SK-N-MC (cell line): ENCODE results near the gene TOX2.
A peak's percentile ranks its signal among the peaks of the same experiment; 100 is the strongest.

Source experiments
- DNase-seq: peaks from one replicate; pipeline ENCODE4 v3.0.0-alpha.2; 2011; ENCODE audit warnings: low read depth, low spot score
- H3K27ac ChIP-seq: fragments of 200-600 bp; sonication (generic); 2 replicates; pipeline ENCODE4 v1.5.1; 2016; ENCODE audit warnings: mixed run types
- H3K36me3 ChIP-seq: fragments of 200-600 bp; sonication (generic); 2 replicates; pipeline ENCODE4 v1.6.1; 2017; ENCODE audit warnings: antibody characterized with exemption, low read length, mixed read lengths; ENCODE audit not compliant: insufficient read depth
- H3K4me3 ChIP-seq: fragments of 200-600 bp; sonication (generic); 2 replicates; pipeline ENCODE4 v1.5.1; 2016
- H3K9ac ChIP-seq: fragments of 200-600 bp; sonication (generic); 2 replicates; pipeline ENCODE4 v1.8.0; 2017; ENCODE audit warnings: mixed run types, mixed read lengths; ENCODE audit not compliant: insufficient read length
- H3K9me3 ChIP-seq: fragments of 200-600 bp; sonication (generic); 2 replicates; pipeline ENCODE4 v1.6.1; 2017; ENCODE audit warnings: low read depth, mild to moderate bottlenecking, antibody characterized with exemption, low read length, moderate library complexity, mixed read lengths
- EZH2 ChIP-seq: fragments of 200-600 bp; sonication (generic); IDR thresholded peaks from one replicate; pipeline ENCODE4 v1.6.1; 2017; ENCODE audit warnings: antibody characterized with exemption
- FOXP2 ChIP-seq: optimal IDR thresholded peaks from 2 replicates; pipeline ENCODE3; 2011; ENCODE audit warnings: mild to moderate bottlenecking, moderate library complexity; ENCODE audit not compliant: insufficient read depth; ENCODE audit errors: extremely low read length, control extremely low read depth
- POLR2AphosphoS5 ChIP-seq: IDR thresholded peaks from 2 replicates; pipeline ENCODE4 v1.6.1; 2012; ENCODE audit warnings: mild to moderate bottlenecking, low read depth, low read length, borderline replicate concordance

Gene TOX2

GRCh38 chr20:43957392-43957791 is 42.7 kb downstream of the TOX2 start:
- no peak overlapping the region for H3K4me3 ChIP-seq
- no peak overlapping the region for H3K27ac ChIP-seq
- TF ChIP-seq FOXP2, result no peak
- no peak for TF ChIP-seq EZH2
- no peak for DNase-seq
- no peak overlapping the region for H3K9ac ChIP-seq
- no peaks in the 10 kb centered on the region; the same call in 1 of the 2 replicates for H3K9me3 ChIP-seq
- H3K36me3 ChIP-seq, result peaks cover 16% of the 10 kb centered on the region

GRCh38 chr20:43958626-43959025 is 44.0 kb downstream of the TOX2 start:
- Histone ChIP-seq H3K36me3 (peaks cover 16% of the 10 kb centered on the region), H3K4me3 (no peak overlapping the region), H3K9me3 (no peaks in the 10 kb centered on the region; the same call in 1 of the 2 replicates), H3K27ac (0 out of 2 replicates have a peak overlapping the region, but pooled peaks have one; percentile 40), H3K9ac (no peak overlapping the region)
- TF ChIP-seq FOXP2, result no peak
- TF ChIP-seq POLR2AphosphoS5, result no peak
- TF ChIP-seq EZH2, result no peak
- no peak for DNase-seq

DNA sequence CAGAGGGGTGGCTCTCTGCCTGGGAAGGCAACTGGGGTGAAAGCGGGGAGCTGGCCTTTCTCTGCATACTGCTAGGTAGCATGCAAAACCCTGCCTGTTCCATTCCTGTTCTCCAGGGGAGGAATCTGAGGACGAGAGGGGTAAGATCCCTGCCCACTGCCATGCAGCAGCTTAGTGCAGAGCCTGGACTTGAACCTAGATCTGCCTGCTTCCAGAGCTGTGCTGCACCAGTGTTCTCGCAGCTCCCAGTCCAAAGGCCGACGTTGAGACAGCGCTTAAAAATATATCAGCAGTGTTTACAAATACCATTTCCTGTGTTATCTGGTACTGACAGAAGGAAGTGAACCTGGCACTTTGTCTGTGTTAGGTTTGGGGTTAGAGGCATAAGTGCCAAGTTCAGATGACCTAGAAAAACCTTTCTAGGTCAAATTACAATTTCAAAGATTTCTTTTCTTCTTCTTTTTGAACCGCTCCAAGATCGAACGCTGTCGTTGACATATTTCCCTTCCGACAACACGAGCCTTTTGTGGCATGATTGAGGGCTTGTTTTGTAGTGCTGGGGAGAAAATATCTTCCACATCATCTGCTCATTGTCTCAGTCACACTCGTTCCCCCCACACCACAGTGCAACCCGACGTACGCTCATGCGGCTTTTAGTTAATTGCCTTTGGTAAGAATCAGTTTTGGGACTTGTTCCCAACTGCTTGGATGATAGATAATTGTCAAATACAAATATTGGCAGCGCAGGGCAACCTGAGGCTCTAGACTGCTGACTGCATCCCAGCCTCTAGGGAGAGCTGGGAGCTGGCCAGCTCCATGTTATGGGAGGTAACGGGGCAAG is 44.6 kb downstream of the TOX2 start:
- Histone ChIP-seq H3K9ac (no peak overlapping the region), H3K9me3 (no peaks in the 10 kb centered on the region; the same call in 1 of the 2 replicates), H3K4me3 (no peak overlapping the region), H3K27ac (0 out of 2 replicates have a peak overlapping the region, but pooled peaks have one; percentile 40), H3K36me3 (peaks cover 16% of the 10 kb centered on the region)
- TF ChIP-seq FOXP2 (no peak), POLR2AphosphoS5 (no peak), EZH2 (no peak)
- no peak for DNase-seq

- Histone ChIP-seq H3K9me3 (no peaks in the 10 kb centered on the region; the same call in 1 of the 2 replicates), H3K9ac (no peak overlapping the region), H3K36me3 (peaks cover 16% of the 10 kb centered on the region), H3K4me3 (no peak overlapping the region), H3K27ac (no peak overlapping the region)
- no peak for DNase-seq
- TF ChIP-seq FOXP2, result no peak
- no peak for TF ChIP-seq POLR2AphosphoS5
- no peak for TF ChIP-seq EZH2
Observed at GRCh38 chr20:43959920-43960227, 45.2 kb downstream of the TOX2 start.

- no peak for TF ChIP-seq EZH2
- no peak for TF ChIP-seq POLR2AphosphoS5
- no peak for TF ChIP-seq FOXP2
- Histone ChIP-seq H3K9ac (no peak overlapping the region), H3K36me3 (peaks cover 16% of the 10 kb centered on the region), H3K9me3 (no peaks in the 10 kb centered on the region; the same call in 1 of the 2 replicates), H3K4me3 (no peak overlapping the region), H3K27ac (no peak overlapping the region)
- DNase-seq, result no peak
Observed at GRCh38 chr20:43960231-43960630, 45.6 kb downstream of the TOX2 start.

- H3K9ac ChIP-seq, result no peak overlapping the region
- no peak overlapping the region for H3K27ac ChIP-seq
- no peak for TF ChIP-seq EZH2
- no peak for TF ChIP-seq FOXP2
- no peak for TF ChIP-seq POLR2AphosphoS5
Observed at GRCh38 chr20:43961116-43961515, 46.5 kb downstream of the TOX2 start.

DNA sequence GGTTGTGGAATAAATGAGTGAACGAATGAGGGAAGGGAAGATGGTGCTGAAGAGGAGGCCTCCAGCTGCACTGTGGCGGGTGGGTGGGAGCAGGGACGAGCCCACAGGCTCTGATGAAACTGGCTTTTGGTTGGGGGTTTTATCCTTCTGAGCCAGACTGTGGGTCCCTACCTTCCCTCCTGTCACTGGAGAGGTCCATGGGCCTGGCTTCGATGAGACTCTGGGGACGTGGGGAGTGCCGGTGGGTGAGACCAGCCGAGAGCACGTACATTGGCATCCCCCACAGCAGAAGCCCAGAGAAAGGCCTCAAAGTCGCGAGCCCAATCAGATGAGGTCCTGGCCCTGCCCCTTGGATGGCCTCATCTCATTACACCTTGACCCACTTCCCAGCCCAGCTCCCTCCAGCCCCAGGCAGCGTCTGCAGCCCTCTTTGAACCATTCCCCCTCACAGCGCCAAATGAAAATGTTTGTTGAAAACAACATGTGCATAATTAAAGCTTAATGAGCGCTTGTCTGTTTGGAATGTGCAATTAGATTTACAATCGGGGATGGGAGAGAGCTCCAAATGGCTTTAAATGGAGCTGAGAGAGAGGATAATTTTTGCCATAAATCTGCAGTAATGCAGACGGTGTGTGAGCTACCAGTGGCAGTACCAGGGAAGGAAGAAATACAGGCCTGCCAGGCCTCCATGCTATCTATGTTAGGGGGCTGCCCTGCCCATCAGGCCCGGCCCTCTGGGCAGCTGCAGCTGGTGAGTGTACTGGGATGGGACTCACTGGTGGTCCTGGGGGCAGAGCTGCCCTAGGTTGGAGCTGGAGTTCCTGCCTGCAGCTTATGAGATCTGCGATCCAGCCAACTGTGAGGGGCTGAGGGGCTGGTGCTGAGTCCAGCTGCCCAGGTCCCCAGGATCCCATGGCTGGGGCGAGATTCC is 47.2 kb downstream of the TOX2 start:
- Histone ChIP-seq H3K36me3 (peaks cover 13% of the 10 kb centered on the region), H3K9ac (no peak overlapping the region), H3K27ac (no peak overlapping the region), H3K9me3 (no peaks in the 10 kb centered on the region; the same call in 1 of the 2 replicates), H3K4me3 (no peak overlapping the region)
- DNase-seq, result no peak
- TF ChIP-seq POLR2AphosphoS5, result no peak
- no peak for TF ChIP-seq EZH2

More at GRCh38 chr20:43961116-43961515, 46.5 kb downstream of the TOX2 start:
- H3K36me3 ChIP-seq, result peaks cover 16% of the 10 kb centered on the region
- no peak overlapping the region for H3K4me3 ChIP-seq
- no peaks in the 10 kb centered on the region; the same call in 1 of the 2 replicates for H3K9me3 ChIP-seq
- DNase-seq, result no peak

- no peak for TF ChIP-seq POLR2AphosphoS5
- no peak for TF ChIP-seq FOXP2
- no peak for TF ChIP-seq EZH2
- Histone ChIP-seq H3K9me3 (no peaks in the 10 kb centered on the region), H3K27ac (no peak overlapping the region), H3K9ac (no peak overlapping the region), H3K4me3 (no peak overlapping the region), H3K36me3 (peaks cover 6% of the 10 kb centered on the region; the same call in 1 of the 2 replicates)
- no peak for DNase-seq
Observed at GRCh38 chr20:43962530-43962929, 47.9 kb downstream of the TOX2 start.
